GM03348 (cell line): ENCODE measurements around the gene MAP2.

Experiments used
- DNase-seq: peaks from one replicate; pipeline ENCODE4 v3.0.0; 2012; ENCODE audit warnings: low spot score

MAP2 gene

GRCh38 chr2:209425471-209426071 is 1.7 kb downstream of the MAP2 start:
- DNase-seq = peak; percentile 36

DNA sequence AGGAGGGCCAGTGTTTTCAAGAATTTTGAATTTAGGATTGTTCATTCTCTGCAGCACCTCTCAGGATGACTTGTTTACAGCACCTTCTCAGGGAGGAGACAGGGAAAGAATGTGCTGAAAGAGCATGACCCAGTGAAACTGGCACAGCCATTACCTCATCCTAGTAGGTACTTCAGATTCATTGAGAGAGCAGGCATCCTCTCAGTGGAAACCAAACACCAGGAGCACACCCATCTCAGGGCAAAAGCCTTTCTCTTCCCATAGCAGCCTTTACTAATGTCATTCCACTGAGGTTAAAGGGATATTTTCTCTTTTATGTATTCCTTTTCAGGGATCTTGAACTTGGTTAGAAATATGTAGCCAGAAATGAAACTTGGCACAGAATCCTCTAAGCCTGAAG is 2.6 kb downstream of the MAP2 start:
- DNase-seq = no peak

- DNase-seq = peak; percentile 38
These were observed 7.9 kb downstream of the MAP2 start for GRCh38 chr2:209431701-209432100.

DNA sequence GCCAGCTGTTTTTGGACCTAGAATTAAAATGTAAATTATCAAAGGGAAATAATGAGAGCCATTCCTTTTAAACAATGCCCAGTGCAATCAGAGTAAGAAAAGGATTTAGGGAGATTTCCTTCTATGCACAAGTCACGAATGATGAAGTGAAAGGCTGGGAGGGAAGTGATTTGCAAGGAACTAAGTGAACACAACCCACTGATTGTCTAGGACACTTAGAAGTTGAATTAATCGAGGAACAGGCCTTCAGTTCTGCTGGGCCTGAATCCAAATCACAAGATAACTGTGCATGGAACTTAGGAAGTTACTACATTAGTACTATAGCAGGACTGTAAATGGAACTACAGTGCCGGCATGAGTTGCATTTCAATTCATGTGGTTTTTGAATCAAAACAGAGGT is 17.7 kb downstream of the MAP2 start:
- no peak for DNase-seq

DNA sequence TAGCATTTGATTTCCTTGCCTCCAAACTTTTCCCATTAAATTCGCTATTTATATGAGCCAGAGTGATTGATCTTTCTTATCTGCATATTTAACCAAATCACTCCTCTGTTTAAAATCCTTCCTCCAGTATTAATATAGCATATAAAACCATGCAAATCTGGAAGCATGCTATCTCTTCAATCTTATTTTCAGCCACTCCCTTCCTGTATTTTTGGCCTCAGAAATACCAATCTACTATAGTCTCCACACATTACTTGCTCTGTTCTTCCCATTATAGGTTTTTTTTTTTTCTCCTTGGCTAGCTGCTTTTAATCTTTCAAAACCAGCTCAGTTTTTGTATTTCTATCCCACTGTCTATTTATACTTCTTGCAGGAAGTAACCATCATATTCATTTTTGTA is 19.1 kb downstream of the MAP2 start:
- no peak for DNase-seq

DNA sequence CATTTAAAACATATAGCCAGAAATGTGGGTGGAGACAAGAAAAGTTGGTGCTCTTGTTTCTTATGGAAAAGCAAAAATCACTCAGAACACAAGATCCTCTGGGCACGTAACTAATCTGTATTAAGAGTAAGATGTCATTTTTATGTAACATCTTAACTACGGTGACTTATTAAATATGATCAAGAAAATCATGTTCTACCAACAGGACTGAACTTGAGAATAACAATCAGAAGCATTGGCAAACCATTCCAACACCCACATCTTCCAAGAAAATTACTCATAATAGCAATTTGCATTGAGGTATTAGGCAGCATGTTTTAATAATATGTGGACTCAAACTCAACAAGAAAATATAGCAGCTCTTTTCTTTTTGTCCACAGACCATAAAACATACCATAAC is 21.6 kb downstream of the MAP2 start:
- DNase-seq = no peak

DNA sequence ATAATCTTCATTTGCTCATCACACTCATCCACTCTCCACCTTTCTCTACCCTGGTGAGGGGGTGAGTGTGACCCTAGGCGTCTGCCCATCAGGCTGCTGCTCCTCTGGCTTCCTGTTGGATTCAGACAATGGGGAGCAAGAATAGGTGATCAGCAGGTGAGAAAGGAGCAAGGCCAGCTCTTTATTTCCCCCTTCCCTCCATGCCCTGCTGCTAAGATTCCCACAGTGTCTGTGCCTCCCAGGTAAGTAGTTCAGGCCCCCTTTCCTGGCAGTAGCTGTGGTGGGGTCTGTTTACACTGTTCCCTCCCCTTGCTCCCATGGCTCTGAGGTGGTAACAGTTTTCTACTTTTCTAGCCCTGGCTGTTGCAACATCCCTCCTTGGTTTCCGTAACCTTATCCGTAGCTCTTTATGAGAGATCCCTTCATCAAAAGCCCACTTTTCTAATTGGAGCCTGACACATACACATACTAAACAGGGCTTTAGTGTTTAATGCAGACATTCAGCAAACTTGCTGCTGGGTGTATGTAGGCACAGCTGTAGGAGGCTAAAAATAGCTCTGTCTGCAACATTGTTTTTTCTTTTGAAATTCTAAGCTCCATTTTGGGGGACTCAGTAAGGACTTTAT is 27.5 kb downstream of the MAP2 start:
- no peak for DNase-seq

- no peak for DNase-seq
These were observed 32.6 kb downstream of the MAP2 start for GRCh38 chr2:209456489-209456888.

- DNase-seq = no peak
These were observed 34.4 kb downstream of the MAP2 start for GRCh38 chr2:209458008-209458979.

DNA sequence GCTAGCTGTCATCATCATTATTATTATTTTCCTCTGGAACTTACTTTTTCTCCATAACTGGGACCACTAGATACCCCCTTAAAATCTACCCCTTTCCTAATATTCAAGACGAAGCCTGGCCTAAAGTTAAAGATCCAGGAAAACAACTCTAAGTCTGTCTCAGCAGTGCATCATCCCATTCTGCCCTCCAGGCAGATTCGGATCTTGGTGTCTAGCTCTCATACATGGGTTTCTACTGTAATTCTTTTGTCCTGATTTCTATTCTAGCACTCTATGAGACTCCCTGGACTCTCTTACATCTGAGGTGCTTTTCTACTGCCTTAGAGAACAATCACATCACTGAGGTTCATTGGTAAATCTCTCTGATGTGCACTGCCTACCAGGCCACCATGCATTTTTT is 35.5 kb downstream of the MAP2 start:
- DNase-seq = no peak

DNA sequence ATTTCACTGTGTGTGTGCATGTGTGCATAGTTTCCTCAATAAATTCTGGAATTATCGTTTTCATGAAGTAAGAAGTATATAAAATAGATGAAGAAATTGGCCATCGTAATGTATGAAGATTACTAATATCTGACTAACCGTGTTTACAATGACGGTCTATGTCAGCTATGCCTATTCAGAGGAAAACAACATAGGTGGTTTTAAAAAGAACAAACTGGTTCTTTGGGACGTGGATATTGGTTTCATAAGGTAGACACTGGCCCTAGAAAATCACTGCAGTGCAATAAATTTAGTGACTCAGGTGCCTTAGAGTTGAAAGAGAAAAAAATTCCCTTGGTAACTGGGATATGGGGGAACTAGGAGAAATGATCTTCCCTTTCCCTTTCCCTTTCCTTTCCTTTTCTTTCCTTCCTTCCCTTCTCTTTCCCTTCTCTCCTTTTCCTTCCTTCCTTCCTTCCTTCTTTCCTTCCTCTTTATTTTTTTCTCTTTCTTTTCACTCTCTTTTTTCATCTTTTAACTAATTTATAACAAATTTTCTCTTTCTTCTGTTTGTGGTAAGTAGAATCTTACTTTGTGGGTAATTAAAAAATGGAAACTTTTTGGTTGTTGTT is 36.4 kb downstream of the MAP2 start:
- DNase-seq = no peak

- no peak for DNase-seq
These were observed 39.4 kb downstream of the MAP2 start for GRCh38 chr2:209463226-209463625.

GRCh38 chr2:209463835-209464234 is 40.0 kb downstream of the MAP2 start:
- DNase-seq = no peak

GRCh38 chr2:209468846-209469245 is 45.0 kb downstream of the MAP2 start:
- DNase-seq = no peak

GRCh38 chr2:209469481-209469880 is 45.6 kb downstream of the MAP2 start:
- DNase-seq = no peak

DNA sequence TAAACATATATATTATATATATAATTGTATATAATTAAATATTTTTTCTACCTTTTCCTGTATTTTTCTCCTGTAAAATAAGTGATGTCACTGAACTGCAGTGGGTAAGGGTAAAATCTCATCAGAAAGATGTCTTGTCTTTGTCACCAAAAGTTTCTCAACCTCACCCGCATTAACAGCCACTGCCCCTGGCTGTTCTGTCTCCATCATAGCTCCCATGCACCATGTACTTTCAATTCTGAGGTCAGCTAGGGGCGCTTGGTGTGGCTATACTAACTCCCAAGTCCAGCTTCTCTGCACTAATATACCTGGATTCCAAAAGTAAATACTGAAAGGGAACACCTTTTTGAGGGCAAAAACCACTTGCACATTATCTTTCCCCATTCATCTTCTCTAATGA is 46.6 kb downstream of the MAP2 start:
- DNase-seq = no peak

GRCh38 chr2:209471037-209471436 is 47.2 kb downstream of the MAP2 start:
- DNase-seq = peak; percentile 6

GRCh38 chr2:209472112-209472832 is 48.4 kb downstream of the MAP2 start:
- peak; percentile 41 for DNase-seq

GRCh38 chr2:209472871-209473270 is 49.0 kb downstream of the MAP2 start:
- peak; percentile 7 for DNase-seq

GRCh38 chr2:209473930-209474419 is 50.1 kb downstream of the MAP2 start:
- peak; percentile 69 for DNase-seq

DNA sequence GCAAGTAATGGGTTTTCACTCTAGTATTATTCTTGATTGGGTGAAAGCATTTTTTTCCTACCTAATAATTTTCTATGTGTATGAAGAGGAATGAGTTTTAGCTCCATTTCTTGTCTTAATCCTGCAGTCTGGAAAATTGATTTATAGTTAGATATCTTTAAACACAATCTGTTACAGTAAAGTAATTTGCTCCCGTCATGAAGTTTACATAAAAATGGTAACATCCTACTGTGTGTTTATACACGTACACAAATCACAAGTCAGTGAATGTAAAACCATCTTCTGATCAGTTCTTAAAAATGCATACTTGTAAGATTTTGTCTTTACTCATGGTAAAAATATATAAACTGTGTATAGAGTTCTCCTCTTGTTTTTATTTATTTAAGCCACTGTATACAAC is 51.1 kb downstream of the MAP2 start:
- no peak for DNase-seq
